Measurements from ENCODE around the gene SRGAP1. TPM values are rescaled to one million over a fixed set of nuclear protein-coding genes. Genes with fewer than 3 reads are reported as not detected.

Gene SRGAP1
- total and polyA plus RNA-seq, 2 of the 8 experiments (the other 6 are each of a cell fraction or from before 2014, with no cell fraction given) = 3.2 to 7.3 TPM

- Histone ChIP-seq H3K36me3 (ENCODE audit: control insufficient read depth in 2 of 4, insufficient read depth in 4 of 4, low read length in 3 of 4) (no peaks in the 10 kb centered on the region), H3K27ac (ENCODE audit: low read depth, low read length) (no peak overlapping the region), H4K20me1 (replicated peaks in 1 of 2; ENCODE audit: control insufficient read depth in 1 of 2, insufficient read depth in 2 of 2, low read length in 2 of 2) (no peaks in the 10 kb centered on the region), H4K91ac (replicated peaks; ENCODE audit: insufficient read length, low read length) (no peak overlapping the region), H2AK5ac (ENCODE audit: low read depth, low read length) (no peak overlapping the region), H3K23me2 (ENCODE audit: low read depth, low read length) (no peaks in the 10 kb centered on the region; the same call in 1 of the 2 replicates), H3K4me1 (replicated peaks in 1 of 4; ENCODE audit: control insufficient read depth in 3 of 4, insufficient read depth in 4 of 4, low read length in 3 of 4) (peaks cover 0 to 3% (median 0%) of the 10 kb centered on the region in 4 experiments; a peak in 2 of 7 replicates), H3K56ac (replicated peaks; ENCODE audit: insufficient read length, low read depth, low read length) (no peak overlapping the region), H3K79me2 (ENCODE audit: control insufficient read depth in 1 of 2, insufficient read depth in 2 of 2, low read length in 2 of 2) (no peaks in the 10 kb centered on the region), H2BK12ac (ENCODE audit: low read depth, low read length) (no peak overlapping the region), H3K27me3 (replicated peaks in 1 of 4; ENCODE audit: control insufficient read depth in 3 of 4, extremely low read depth in 1 of 4, insufficient read depth in 3 of 4, low read length in 3 of 4) (no peaks in the 10 kb centered on the region), H2AFZ (ENCODE audit: low read length) (no peak overlapping the region), H3K4me3 (ENCODE audit: extremely low read depth in 1 of 4, insufficient read depth in 2 of 4, low read depth in 3 of 4, low read length in 4 of 4) (no peak overlapping the region), H3K18ac (ENCODE audit: extremely low read depth, low read length) (no peak overlapping the region), H2BK15ac (ENCODE audit: low read length) (no peak overlapping the region), H3K9me3 (ENCODE audit: insufficient read depth in 2 of 2, low read depth in 1 of 2, low read length in 1 of 2) (no peaks in the 10 kb centered on the region), H2BK120ac (replicated peaks; ENCODE audit: low read depth, low read length) (no peak overlapping the region), H2BK5ac (ENCODE audit: low read depth, low read length) (no peak overlapping the region), H2BK20ac (ENCODE audit: low read length) (no peak overlapping the region), H3K23ac (ENCODE audit: insufficient read length) (no peak overlapping the region), H3K9ac (replicated peaks in 1 of 4; ENCODE audit: extremely low read depth in 1 of 4, low read depth in 3 of 4, low read length in 3 of 4) (no peak overlapping the region), H3K4me2 (ENCODE audit: insufficient read depth in 1 of 2, low read depth in 2 of 2, low read length in 2 of 2) (no peak overlapping the region), H3K14ac (ENCODE audit: insufficient read length) (no peak overlapping the region), H3K4ac (replicated peaks; ENCODE audit: insufficient read length, low read depth, low read length) (no peak overlapping the region), H3K79me1 (ENCODE audit: low read depth, low read length) (no peaks in the 10 kb centered on the region), H4K5ac (ENCODE audit: insufficient read length, low read depth, low read length) (no peak overlapping the region), H4K8ac (ENCODE audit: extremely low read depth, insufficient read depth, low read length) (no peak overlapping the region)
- ChIA-PET POLR2A (ENCODE audit: partially characterized antibody) (no interaction called here), CTCF (ENCODE audit: partially characterized antibody) (interaction anchor here (0.8 kb wide), 1 partner anchor 36 kb away, joined by 3 read pairs; no protein-coding TSS in a partner anchor)
- TF ChIP-seq MAFK (IDR thresholded peaks at IDR 0.05; ENCODE audit: low read depth, low read length) (no peak), CBX8 (IDR thresholded peaks at IDR 0.05; ENCODE audit: borderline replicate concordance, low read depth, low read length) (no peak), FOSL1 (IDR thresholded peaks at IDR 0.05; ENCODE audit: insufficient read depth, low read depth, low read length) (no peak), CTBP2 (IDR thresholded peaks at IDR 0.05; ENCODE audit: borderline replicate concordance, insufficient read depth, insufficient read length, low read length) (no peak), TAF7 (optimal IDR thresholded peaks at IDR 0.05; ENCODE audit: borderline replicate concordance, low read depth, low read length) (no peak)
- FAIRE-seq (no peak), DNase-seq (ENCODE audit: low read depth in 1 of 2, low spot score in 2 of 2) (no peak)
Measured at GRCh38 chr12:63935361-63935760, 90.9 kb downstream of the SRGAP1 start.
